ENCODE results near the gene APOD.
"Not testable (repeated sequence)": the region's sequence is repeated elsewhere in the genome, so short reads cannot be mapped to it uniquely, and the experiment has no call there.

APOD gene

GRCh38 chr3:195622523-195623170 lies 38.9 kb upstream of the APOD start:
- DNase-seq; H3K4me3 Mint-ChIP-seq; H3K27me3 Mint-ChIP-seq; H3K27ac Mint-ChIP-seq; H3K9me3 Mint-ChIP-seq; H3K36me3 Mint-ChIP-seq (ENCODE audit: low read depth); ATAC-seq: not testable (repeated sequence)
- H3K4me1 Mint-ChIP-seq, result peaks cover 11% of the 10 kb centered on the region

- H3K9me3 Mint-ChIP-seq; H3K36me3 Mint-ChIP-seq (ENCODE audit: low read depth); DNase-seq; H3K27ac Mint-ChIP-seq; H3K4me3 Mint-ChIP-seq; H3K4me1 Mint-ChIP-seq; H3K27me3 Mint-ChIP-seq; ATAC-seq: not testable (repeated sequence)
Measured at GRCh38 chr3:195622012-195622411, 38.3 kb upstream of the APOD start.

GRCh38 chr3:195621095-195621494 lies 37.4 kb upstream of the APOD start:
- H3K4me3 Mint-ChIP-seq; H3K36me3 Mint-ChIP-seq (ENCODE audit: low read depth); DNase-seq; H3K27me3 Mint-ChIP-seq; ATAC-seq; H3K27ac Mint-ChIP-seq; H3K4me1 Mint-ChIP-seq; H3K9me3 Mint-ChIP-seq: not testable (repeated sequence)

- H3K36me3 Mint-ChIP-seq (ENCODE audit: low read depth); H3K9me3 Mint-ChIP-seq; ATAC-seq; H3K27ac Mint-ChIP-seq; H3K4me1 Mint-ChIP-seq; H3K4me3 Mint-ChIP-seq; DNase-seq; H3K27me3 Mint-ChIP-seq: not testable (repeated sequence)
Measured at GRCh38 chr3:195620476-195620875, 36.7 kb upstream of the APOD start.

- ATAC-seq; H3K27me3 Mint-ChIP-seq; H3K4me3 Mint-ChIP-seq; H3K36me3 Mint-ChIP-seq (ENCODE audit: low read depth); H3K4me1 Mint-ChIP-seq; DNase-seq; H3K27ac Mint-ChIP-seq; H3K9me3 Mint-ChIP-seq: not testable (repeated sequence)
Measured at GRCh38 chr3:195619591-195620369, 36.0 kb upstream of the APOD start.

- not testable (repeated sequence) for H3K36me3 Mint-ChIP-seq (ENCODE audit: low read depth); H3K4me3 Mint-ChIP-seq; H3K27me3 Mint-ChIP-seq; DNase-seq; H3K9me3 Mint-ChIP-seq; H3K27ac Mint-ChIP-seq; ATAC-seq
- peaks cover 21% of the 10 kb centered on the region for H3K4me1 Mint-ChIP-seq
Measured at GRCh38 chr3:195617784-195618659, 34.3 kb upstream of the APOD start.

- H3K36me3 Mint-ChIP-seq (ENCODE audit: low read depth); H3K9me3 Mint-ChIP-seq; H3K27ac Mint-ChIP-seq; H3K27me3 Mint-ChIP-seq; ATAC-seq; DNase-seq; H3K4me3 Mint-ChIP-seq: not testable (repeated sequence)
- H3K4me1 Mint-ChIP-seq, result peaks cover 21% of the 10 kb centered on the region
Measured at GRCh38 chr3:195617134-195617533, 33.4 kb upstream of the APOD start.

GRCh38 chr3:195616681-195617080 lies 32.9 kb upstream of the APOD start:
- H3K36me3 Mint-ChIP-seq (ENCODE audit: low read depth), result no peaks in the 10 kb centered on the region
- no peaks in the 10 kb centered on the region for H3K27me3 Mint-ChIP-seq
- H3K9me3 Mint-ChIP-seq, result no peaks in the 10 kb centered on the region
- peaks cover 21% of the 10 kb centered on the region for H3K4me1 Mint-ChIP-seq
- no peak overlapping the region for H3K4me3 Mint-ChIP-seq
- no peak for DNase-seq
- ATAC-seq, result no peak
- no peak overlapping the region for H3K27ac Mint-ChIP-seq

GRCh38 chr3:195615952-195616537 lies 32.3 kb upstream of the APOD start:
- not testable (repeated sequence) for H3K27ac Mint-ChIP-seq, ATAC-seq

GRCh38 chr3:195614672-195615504 lies 31.1 kb upstream of the APOD start:
- peak; percentile 30 for ATAC-seq
- not testable (repeated sequence) for DNase-seq; H3K27ac Mint-ChIP-seq; H3K4me3 Mint-ChIP-seq; H3K9me3 Mint-ChIP-seq; H3K27me3 Mint-ChIP-seq; H3K36me3 Mint-ChIP-seq (ENCODE audit: low read depth)
- peaks cover 23% of the 10 kb centered on the region for H3K4me1 Mint-ChIP-seq

More at GRCh38 chr3:195615952-195616537, 32.3 kb upstream of the APOD start:
- not testable (repeated sequence) for H3K9me3 Mint-ChIP-seq; DNase-seq; H3K4me3 Mint-ChIP-seq; H3K27me3 Mint-ChIP-seq; H3K36me3 Mint-ChIP-seq (ENCODE audit: low read depth)
- peaks cover 19% of the 10 kb centered on the region for H3K4me1 Mint-ChIP-seq

- DNase-seq (no peak), ATAC-seq (no peak)
- peaks cover 11% of the 10 kb centered on the region for H3K9me3 Mint-ChIP-seq
- peaks cover 35% of the 10 kb centered on the region for H3K4me1 Mint-ChIP-seq
- no peak overlapping the region for H3K27ac Mint-ChIP-seq
- H3K4me3 Mint-ChIP-seq, result no peak overlapping the region
- peaks cover 11% of the 10 kb centered on the region for H3K36me3 Mint-ChIP-seq (ENCODE audit: low read depth)
- H3K27me3 Mint-ChIP-seq, result no peaks in the 10 kb centered on the region
Measured at GRCh38 chr3:195613468-195614069, 29.8 kb upstream of the APOD start.

GRCh38 chr3:195612075-195612800 lies 28.5 kb upstream of the APOD start:
- Mint-ChIP-seq H3K4me3 (no peak overlapping the region), H3K27ac (no peak overlapping the region), H3K9me3 (peaks cover 22% of the 10 kb centered on the region), H3K36me3 (ENCODE audit: low read depth) (peaks cover 22% of the 10 kb centered on the region), H3K27me3 (no peaks in the 10 kb centered on the region), H3K4me1 (peaks cover 41% of the 10 kb centered on the region)
- DNase-seq (no peak), ATAC-seq (no peak)

GRCh38 chr3:195609229-195609628 lies 25.5 kb upstream of the APOD start:
- no peak for DNase-seq

More at GRCh38 chr3:195609229-195609628, 25.5 kb upstream of the APOD start:
- ATAC-seq, result peak; percentile 94
- Mint-ChIP-seq H3K4me1 (peaks cover 32% of the 10 kb centered on the region), H3K27ac (peak overlapping the region; percentile 76), H3K27me3 (no peaks in the 10 kb centered on the region), H3K36me3 (ENCODE audit: low read depth) (peaks cover 28% of the 10 kb centered on the region), H3K9me3 (peaks cover 37% of the 10 kb centered on the region), H3K4me3 (peak overlapping the region; percentile 54)

All from activated naive CD8-positive, alpha-beta T cell treated with anti-CD3 and anti-CD28 coated beads, Interleukin-2, amount 50 U/mL, for 24 hours (primary cell).